ENCODE measurements around the gene TNFAIP8L3.

Gene TNFAIP8L3

GRCh38 chr15:51114437-51115119 is 19.9 kb upstream of the TNFAIP8L3 start:
- ATAC-seq = no peak

GRCh38 chr15:51112078-51112477 is 17.4 kb upstream of the TNFAIP8L3 start:
- ATAC-seq = no peak

- ATAC-seq = no peak
Measured at GRCh38 chr15:51111061-51111460, 16.4 kb upstream of the TNFAIP8L3 start.

- ATAC-seq = no peak
Measured at GRCh38 chr15:51110171-51110570, 15.5 kb upstream of the TNFAIP8L3 start.

- no peak for ATAC-seq
Measured at GRCh38 chr15:51108933-51109550, 14.3 kb upstream of the TNFAIP8L3 start.

GRCh38 chr15:51107612-51108011 is 12.9 kb upstream of the TNFAIP8L3 start:
- no peak for ATAC-seq

- no peak for ATAC-seq
Measured at GRCh38 chr15:51106481-51106880, 11.8 kb upstream of the TNFAIP8L3 start.

GRCh38 chr15:51105430-51106016 is 10.8 kb upstream of the TNFAIP8L3 start:
- ATAC-seq = no peak

GRCh38 chr15:51104512-51104911 is 9.8 kb upstream of the TNFAIP8L3 start:
- no peak for ATAC-seq

- ATAC-seq = no peak
Measured at GRCh38 chr15:51103330-51103729, 8.6 kb upstream of the TNFAIP8L3 start.

GRCh38 chr15:51100785-51101489 is 6.2 kb upstream of the TNFAIP8L3 start:
- no peak for ATAC-seq

- no peak for ATAC-seq
Measured at GRCh38 chr15:51099185-51099584, 4.5 kb upstream of the TNFAIP8L3 start.

- no peak for ATAC-seq
Measured at GRCh38 chr15:51098331-51098619, 3.6 kb upstream of the TNFAIP8L3 start.

- no peak for ATAC-seq
Measured at GRCh38 chr15:51097553-51098330, 3.0 kb upstream of the TNFAIP8L3 start.

GRCh38 chr15:51096976-51097375 is 2.3 kb upstream of the TNFAIP8L3 start:
- ATAC-seq = no peak

- ATAC-seq = no peak
Measured at GRCh38 chr15:51095681-51096331, 1.1 kb upstream of the TNFAIP8L3 start.

GRCh38 chr15:51093839-51094605 is 684 bp downstream of the TNFAIP8L3 start:
- ATAC-seq = no peak

GRCh38 chr15:51093488-51093838 is 1.2 kb downstream of the TNFAIP8L3 start:
- ATAC-seq = no peak

- ATAC-seq = no peak
Measured at GRCh38 chr15:51092480-51093040, 2.1 kb downstream of the TNFAIP8L3 start.

- no peak for ATAC-seq
Measured at GRCh38 chr15:51090753-51091152, 4.0 kb downstream of the TNFAIP8L3 start.

- no peak for ATAC-seq
Measured at GRCh38 chr15:51089699-51090453, 4.8 kb downstream of the TNFAIP8L3 start.
